IMR-90 (cell line): ENCODE measurements around the gene GIMD1. TPM values are rescaled to one million over a fixed set of nuclear protein-coding genes. Genes with fewer than 3 reads are reported as not detected.
"Not testable (repeated sequence)": the region's sequence is repeated elsewhere in the genome, so short reads cannot be mapped to it uniquely, and the experiment has no call there.

Experiments used
- ATAC-seq: fragments of 200-7000 bp; cut with Tn5 transposase; 2 replicates; pipeline ENCODE4 v1.9.1; 2020; ENCODE audit warnings: low read depth, mild to moderate bottlenecking, moderate library complexity
- BruUV-seq: library from RNA; stranded (reverse); fragments of 400-500 nt; replicated peaks from 2 replicates; lab custom pipeline; 2021; lab: Mats Ljungman, UMichigan
- CTCF ChIA-PET: fragments of 300-600 bp; formaldehyde crosslinking; extraction: SDS; loops from one replicate; lab custom pipeline; 2021; ENCODE audit warnings: antibody characterized with exemption; lab: Yijun Ruan, JAX
- POLR2A ChIA-PET: fragments of 300-600 bp; sonication (Branson Sonifier 250); formaldehyde crosslinking; loops from one replicate; lab custom pipeline; 2022; ENCODE audit warnings: antibody characterized with exemption; ENCODE audit not compliant: unreplicated experiment; lab: Charles Lee
- DNase-seq: peaks from one replicate; pipeline ENCODE4 v3.0.0; 2013
- H2AFZ ChIP-seq: replicated peaks from 2 replicates; pipeline ENCODE3; 2013; ENCODE audit warnings: low read length, mild to moderate bottlenecking; ENCODE audit not compliant: poor library complexity
- H2AK5ac ChIP-seq: 2 replicates; pipeline ENCODE4 v1.6.1; 2013; ENCODE audit warnings: low read depth, low read length, inconsistent platforms
- H2AK9ac ChIP-seq: replicated peaks from 2 replicates; pipeline ENCODE3; 2013; ENCODE audit warnings: mild to moderate bottlenecking, low read depth, low read length, moderate library complexity; ENCODE audit not compliant: poor library complexity
- H2BK120ac ChIP-seq: 2 replicates; pipeline ENCODE4 v1.6.1; 2013; ENCODE audit warnings: low read depth, low read length, inconsistent platforms
- H2BK15ac ChIP-seq: 3 replicates; pipeline ENCODE4 v1.6.1; 2013; ENCODE audit warnings: low read depth, low read length, inconsistent platforms
- H2BK20ac ChIP-seq: 2 replicates; pipeline ENCODE4 v1.6.1; 2013; ENCODE audit warnings: low read depth, mild to moderate bottlenecking, inconsistent platforms, low read length, moderate library complexity
- H2BK5ac ChIP-seq: 2 replicates; pipeline ENCODE4 v1.6.1; 2013; ENCODE audit warnings: mild to moderate bottlenecking, low read depth, low read length, inconsistent platforms; ENCODE audit not compliant: poor library complexity, severe bottlenecking
- H3K14ac ChIP-seq: replicated peaks from 2 replicates; pipeline ENCODE4 v1.6.1; 2013; ENCODE audit warnings: low read depth, low read length, inconsistent platforms
- H3K18ac ChIP-seq: 2 replicates; pipeline ENCODE4 v1.6.1; 2013; ENCODE audit warnings: low read depth, low read length, control low read depth
- H3K23ac ChIP-seq: 2 replicates; pipeline ENCODE4 v1.6.1; 2013; ENCODE audit warnings: low read depth, low read length, inconsistent platforms
- H3K27ac ChIP-seq: 2 replicates; pipeline ENCODE4 v1.5.1; 2013; ENCODE audit warnings: mild to moderate bottlenecking, control low read depth, low read length; ENCODE audit not compliant: insufficient read depth
- H3K27me3 ChIP-seq: 2 replicates; pipeline ENCODE4 v1.6.1; 2013; ENCODE audit warnings: low read length; ENCODE audit not compliant: control insufficient read depth, insufficient read depth
- H3K36me3 ChIP-seq: 2 replicates; pipeline ENCODE4 v1.6.1; 2013; ENCODE audit warnings: low read length, mixed read lengths; ENCODE audit not compliant: control insufficient read depth, insufficient read depth
- H3K4ac ChIP-seq: 2 replicates; pipeline ENCODE4 v1.6.1; 2013; ENCODE audit warnings: low read depth, low read length, inconsistent platforms
- H3K4me1 ChIP-seq: 2 replicates; pipeline ENCODE4 v1.6.1; 2013; ENCODE audit warnings: low read length, mixed read lengths; ENCODE audit not compliant: control insufficient read depth, insufficient read depth
- H3K4me2 ChIP-seq: 2 replicates; pipeline ENCODE4 v1.6.1; 2013; ENCODE audit warnings: low read depth, mild to moderate bottlenecking, control low read depth, low read length, moderate library complexity
- H3K4me3 ChIP-seq: 2 replicates; pipeline ENCODE4 v1.5.1; 2013; ENCODE audit warnings: low read depth, mild to moderate bottlenecking, control low read depth, low read length, moderate library complexity; ENCODE audit not compliant: insufficient read depth
- H3K56ac ChIP-seq: 2 replicates; pipeline ENCODE4 v1.6.1; 2013; ENCODE audit warnings: low read length, inconsistent platforms; ENCODE audit not compliant: insufficient read depth; ENCODE audit errors: extremely low read depth
- H3K79me1 ChIP-seq, 2 experiments: 2 replicates each; pipeline ENCODE4 v1.6.1; 2013; ENCODE audit warnings: low read length in 2 of 2, inconsistent platforms in 1 of 2, low read depth in 1 of 2
- H3K9ac ChIP-seq: 2 replicates; pipeline ENCODE4 v1.6.1; 2013; ENCODE audit warnings: low read depth, low read length, control low read depth
- H3K9me1 ChIP-seq: 2 replicates; pipeline ENCODE4 v1.6.1; 2013; ENCODE audit warnings: low read length, inconsistent platforms; ENCODE audit not compliant: insufficient read depth
- H3K9me3 ChIP-seq: 2 replicates; pipeline ENCODE4 v1.6.1; 2013; ENCODE audit warnings: low read length; ENCODE audit not compliant: control insufficient read depth, insufficient read depth
- H4K20me1 ChIP-seq: 2 replicates; pipeline ENCODE4 v1.6.1; 2013; ENCODE audit warnings: low read length, inconsistent platforms; ENCODE audit not compliant: insufficient read depth
- H4K5ac ChIP-seq: 2 replicates; pipeline ENCODE4 v1.6.1; 2013; ENCODE audit warnings: mild to moderate bottlenecking, low read depth, low read length, control low read depth
- H4K8ac ChIP-seq, 2 experiments: 2 replicates each; pipeline ENCODE4 v1.6.1; 2013; ENCODE audit warnings: low read depth in 2 of 2, low read length in 2 of 2, control low read depth in 1 of 2, inconsistent platforms in 1 of 2
- H4K91ac ChIP-seq: 2 replicates; pipeline ENCODE4 v1.6.1; 2013; ENCODE audit warnings: low read depth, low read length, inconsistent platforms; ENCODE audit not compliant: insufficient read depth
- BHLHE40 ChIP-seq: fragments of 150-350 bp; IDR thresholded peaks from 2 replicates; pipeline ENCODE4 v1.6.1; 2016; ENCODE audit warnings: mild to moderate bottlenecking, low read depth, low read length
- MAZ ChIP-seq: IDR thresholded peaks from 2 replicates; pipeline ENCODE4 v1.6.1; 2012; ENCODE audit warnings: low read depth, mild to moderate bottlenecking, low read length, improper control_type of control experiment, moderate library complexity, borderline replicate concordance
- NFE2L2 ChIP-seq: fragments of 150-350 bp; IDR thresholded peaks from 2 replicates; pipeline ENCODE4 v1.6.1; 2016; ENCODE audit warnings: low read depth, mild to moderate bottlenecking, low read length
- WGBS, 2 experiments: methylation state at CpG; one replicate each; pipeline versions ENCODE4 v1.1.5 to v1.1.7; 2013; ENCODE audit warnings: missing lambda C conversion rate in 2 of 2; ENCODE audit not compliant: insufficient read length in 1 of 2; ENCODE audit errors: extremely low coverage in 2 of 2; 5-methylcytosine and 5-hydroxymethylcytosine counted together
- dilution Hi-C: fragments of 300-500 bp; cut with HindIII; formaldehyde crosslinking; loops from one replicate; pipeline ENCODE4 v1.14.3; 2018; ENCODE audit warnings: low sequenced_read_pairs; ENCODE audit not compliant: unreplicated experiment
- in situ Hi-C: fragments of 300-500 bp; cut with MboI; formaldehyde crosslinking; loops from 3 replicates; pipeline ENCODE4 v1.14.3; 2019; ENCODE audit warnings: low sequenced_read_pairs, inconsistent platforms, mixed read lengths
- intact Hi-C: fragments of 100-400 bp; cut with micrococcal nuclease; formaldehyde crosslinking; loops from 2 replicates; pipeline ENCODE4 v1.10.0; 2022
- polyA plus RNA-seq, 3 experiments: library from polyadenylated mRNA; depleted of rRNA; stranded (reverse); fragments of >200 nt; gene quantifications; 2 replicates each; pipeline ENCODE4 v1.2.3, GENCODE V29; 2012; ENCODE audit warnings: low replicate concordance in 1 of 3
- total RNA-seq: library from RNA; depleted of rRNA; stranded (reverse); fragments of >200 nt; gene quantifications from 2 replicates; pipeline ENCODE4 v1.2.3, GENCODE V29; 2012

The GIMD1 gene
- total and polyA plus RNA-seq, 2 of the 4 experiments (the other 2 are of a cell fraction): 0.07 TPM; not detected in 1

- H4K20me1 ChIP-seq: no peaks in the 10 kb centered on the region
- no peak overlapping the region for H2AFZ ChIP-seq
- ChIA-PET POLR2A (no interaction called here), CTCF (no interaction called here)
- in situ Hi-C loops: no loop called here
- DNase-seq: no peak
- TF ChIP-seq NFE2L2: no peak
- TF ChIP-seq BHLHE40: no peak
- TF ChIP-seq MAZ: no peak
- H2AK5ac ChIP-seq: no peak overlapping the region
- H2BK15ac ChIP-seq: no peak overlapping the region
- no peak overlapping the region for H3K23ac ChIP-seq
- H3K56ac ChIP-seq: no peak overlapping the region
- no peak overlapping the region for H4K91ac ChIP-seq
- H2BK20ac ChIP-seq: no peak overlapping the region
- no peaks in the 10 kb centered on the region for H3K9me3 ChIP-seq
- H3K4me1 ChIP-seq: no peaks in the 10 kb centered on the region
- no peak overlapping the region for H4K5ac ChIP-seq
- no peak overlapping the region for H3K14ac ChIP-seq
- no peak overlapping the region for H3K18ac ChIP-seq
- no peak overlapping the region for H3K9ac ChIP-seq
- no peaks in the 10 kb centered on the region for H3K27me3 ChIP-seq
- H3K4me2 ChIP-seq: no peak overlapping the region
- intact Hi-C loops: loop anchor here (10.0 kb wide), 1 partner anchor 1688 kb away; no protein-coding TSS in a partner anchor
- H3K36me3 ChIP-seq: peaks cover 10% of the 10 kb centered on the region
- H2BK5ac ChIP-seq: no peak overlapping the region
- H4K8ac ChIP-seq: no peak overlapping the region
- H3K79me1 ChIP-seq: peaks cover 0 to 2% of the 10 kb centered on the region in 2 experiments; a peak in 2 of 4 replicates
- no peak overlapping the region for H2BK120ac ChIP-seq
- H2AK9ac ChIP-seq: no peak overlapping the region
- no peaks in the 10 kb centered on the region for H3K9me1 ChIP-seq
- dilution Hi-C loops: no loop called here
- BruUV-seq: no TSS peak
- no peak overlapping the region for H3K4me3 ChIP-seq
- H3K4ac ChIP-seq: no peak overlapping the region
- no peak overlapping the region for H3K27ac ChIP-seq
- no peak for ATAC-seq
These were observed 45.5 kb downstream of the GIMD1 start for GRCh38 chr4:106323119-106323518.

- H3K9ac ChIP-seq, H3K23ac ChIP-seq, H3K4me1 ChIP-seq, H3K27ac ChIP-seq, H3K79me1 ChIP-seq, dilution Hi-C loops, H3K9me1 ChIP-seq, H3K4me3 ChIP-seq, in situ Hi-C loops, H4K8ac ChIP-seq, POLR2A ChIA-PET, H2AK9ac ChIP-seq, H3K4me2 ChIP-seq, H3K56ac ChIP-seq, H3K27me3 ChIP-seq, CTCF ChIA-PET, H4K91ac ChIP-seq, H2BK120ac ChIP-seq, BruUV-seq, H4K20me1 ChIP-seq, H2BK20ac ChIP-seq, H2BK15ac ChIP-seq, H3K36me3 ChIP-seq, H2AFZ ChIP-seq, ATAC-seq, H3K4ac ChIP-seq, H2BK5ac ChIP-seq, H3K9me3 ChIP-seq, H2AK5ac ChIP-seq, H3K18ac ChIP-seq, H4K5ac ChIP-seq, DNase-seq, H3K14ac ChIP-seq: not testable (repeated sequence)
- intact Hi-C loops: loop anchor here (10.0 kb wide), 1 partner anchor 1687 kb away; no protein-coding TSS in a partner anchor
- no CpG with 5 or more reads among the region's 6 CpGs for WGBS, 2 experiments
These were observed 46.8 kb downstream of the GIMD1 start for GRCh38 chr4:106321814-106322213.
